SU-DHL-6 (cell line): Measurements from ENCODE around the gene WDSUB1.

ENCODE experiments used
- CTCF ChIP-seq: fragments of 200-600 bp; sonication (generic); IDR thresholded peaks from one replicate; pipeline ENCODE4 v1.5.1; 2017; ENCODE audit warnings: antibody characterized with exemption, mild to moderate bottlenecking, low read length, moderate library complexity; ENCODE audit not compliant: insufficient read depth, poor library complexity, severe bottlenecking
- EZH2phosphoT487 ChIP-seq: fragments of 200-600 bp; sonication (generic), shearing (Covaris generic); conservative IDR thresholded peaks from 2 replicates; pipeline ENCODE4 v1.6.1; 2018; ENCODE audit warnings: mild to moderate bottlenecking, antibody characterized with exemption, low read length, moderate library complexity, mixed read lengths

- TF ChIP-seq CTCF: no peak
- TF ChIP-seq EZH2phosphoT487: no peak
Observed at GRCh38 chr2:159298967-159299366, 12.5 kb upstream of the WDSUB1 start.
